Mucosa of stomach (tissue), 1 donor: Measurements from ENCODE around the gene GGACT.

Source experiments
- H3K27me3 ChIP-seq: one replicate; pipeline ENCODE4 v1.7.0; 2013; ENCODE audit warnings: mild to moderate bottlenecking, low read length; ENCODE audit not compliant: control insufficient read depth, insufficient read depth
- H3K36me3 ChIP-seq: one replicate; pipeline ENCODE4 v1.7.0; 2013; ENCODE audit warnings: low read length; ENCODE audit not compliant: control insufficient read depth, insufficient read depth
- H3K4me1 ChIP-seq: one replicate; pipeline ENCODE4 v1.7.0; 2013; ENCODE audit warnings: mild to moderate bottlenecking, low read length; ENCODE audit not compliant: control insufficient read depth, insufficient read depth
- H3K4me3 ChIP-seq: one replicate; pipeline ENCODE4 v1.7.0; 2013; ENCODE audit warnings: low read length
- H3K9ac ChIP-seq: one replicate; pipeline ENCODE4 v1.7.0; 2013; ENCODE audit warnings: mild to moderate bottlenecking, low read length, moderate library complexity
- H3K9me3 ChIP-seq: one replicate; pipeline ENCODE4 v1.7.0; 2013; ENCODE audit warnings: mild to moderate bottlenecking, low read length, moderate library complexity; ENCODE audit not compliant: control insufficient read depth
- donor health status: Pancreatic carcinoma.

The GGACT gene

DNA sequence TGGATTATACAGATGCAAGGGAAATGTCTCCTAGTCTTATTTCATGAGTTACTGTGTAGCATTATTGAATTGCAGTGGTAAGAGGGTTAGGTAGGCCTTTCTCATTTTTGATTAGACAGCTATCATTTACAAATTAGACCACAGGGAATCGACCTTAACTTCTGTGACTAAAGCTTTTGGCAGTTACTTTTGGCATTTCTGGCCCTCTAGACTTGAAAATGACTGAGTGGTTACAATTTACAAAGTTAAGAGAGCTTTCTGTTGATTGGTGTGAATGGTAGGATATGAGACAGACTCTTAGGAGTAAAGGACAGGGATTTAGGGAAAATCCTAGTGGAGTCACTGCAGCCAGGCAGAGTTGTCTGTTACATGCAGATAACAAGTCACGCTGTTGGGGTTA, 86.1 kb downstream of the GGACT start:
- Histone ChIP-seq H3K9ac (no peak overlapping the region), H3K27me3 (no peaks in the 10 kb centered on the region), H3K9me3 (no peaks in the 10 kb centered on the region), H3K4me1 (no peaks in the 10 kb centered on the region), H3K36me3 (no peaks in the 10 kb centered on the region), H3K4me3 (no peak overlapping the region)

DNA sequence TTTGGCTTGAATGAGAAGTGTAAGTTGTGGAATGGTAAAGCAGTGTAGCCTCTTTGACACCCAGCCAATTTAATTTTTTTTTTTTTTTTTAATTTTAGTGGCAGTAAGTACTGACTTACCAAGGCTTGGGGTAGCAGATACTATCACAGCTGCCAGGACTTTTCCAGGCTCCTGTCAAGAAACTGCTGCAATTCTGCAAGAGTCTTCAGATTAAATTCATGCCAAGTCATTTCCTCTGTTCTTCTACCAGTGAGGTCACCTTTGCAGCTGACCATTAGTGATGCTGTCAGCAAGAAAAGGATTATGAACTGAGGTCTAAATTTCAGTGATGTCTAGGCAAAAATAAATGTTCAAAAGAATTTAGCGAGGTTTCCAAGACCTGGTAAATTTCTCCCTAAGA, 91.2 kb downstream of the GGACT start:
- Histone ChIP-seq H3K9me3 (no peaks in the 10 kb centered on the region), H3K27me3 (no peaks in the 10 kb centered on the region), H3K4me1 (no peaks in the 10 kb centered on the region), H3K4me3 (no peak overlapping the region), H3K36me3 (no peaks in the 10 kb centered on the region), H3K9ac (no peak overlapping the region)

GRCh38 chr13:100495455-100495854, 93.1 kb downstream of the GGACT start:
- no peak overlapping the region for H3K9ac ChIP-seq
- H3K4me1 ChIP-seq, result peaks cover 4% of the 10 kb centered on the region
- H3K27me3 ChIP-seq, result no peaks in the 10 kb centered on the region
- H3K36me3 ChIP-seq, result no peaks in the 10 kb centered on the region
- no peaks in the 10 kb centered on the region for H3K9me3 ChIP-seq
- no peak overlapping the region for H3K4me3 ChIP-seq

DNA sequence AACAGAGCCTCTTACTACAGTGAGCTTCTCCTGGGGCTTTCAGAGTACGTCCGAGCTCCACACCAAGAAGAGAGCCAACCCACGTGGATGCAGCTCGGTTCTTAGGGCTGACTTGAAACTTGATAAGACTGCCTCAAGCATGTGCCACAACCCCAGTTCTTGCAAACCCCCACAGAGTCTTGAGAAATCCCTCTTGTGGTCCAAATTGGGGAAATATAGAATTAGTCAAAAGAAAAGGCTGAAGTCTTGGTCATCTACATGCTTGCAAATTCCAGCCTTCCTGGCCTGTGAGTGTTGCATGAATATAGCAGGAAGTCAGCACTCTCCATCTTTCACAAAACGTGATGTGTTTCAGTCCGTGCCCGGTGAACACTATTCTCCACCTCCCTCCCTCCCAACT, 95.2 kb downstream of the GGACT start:
- Histone ChIP-seq H3K36me3 (no peaks in the 10 kb centered on the region), H3K9ac (no peak overlapping the region), H3K4me1 (peaks cover 6% of the 10 kb centered on the region)

DNA sequence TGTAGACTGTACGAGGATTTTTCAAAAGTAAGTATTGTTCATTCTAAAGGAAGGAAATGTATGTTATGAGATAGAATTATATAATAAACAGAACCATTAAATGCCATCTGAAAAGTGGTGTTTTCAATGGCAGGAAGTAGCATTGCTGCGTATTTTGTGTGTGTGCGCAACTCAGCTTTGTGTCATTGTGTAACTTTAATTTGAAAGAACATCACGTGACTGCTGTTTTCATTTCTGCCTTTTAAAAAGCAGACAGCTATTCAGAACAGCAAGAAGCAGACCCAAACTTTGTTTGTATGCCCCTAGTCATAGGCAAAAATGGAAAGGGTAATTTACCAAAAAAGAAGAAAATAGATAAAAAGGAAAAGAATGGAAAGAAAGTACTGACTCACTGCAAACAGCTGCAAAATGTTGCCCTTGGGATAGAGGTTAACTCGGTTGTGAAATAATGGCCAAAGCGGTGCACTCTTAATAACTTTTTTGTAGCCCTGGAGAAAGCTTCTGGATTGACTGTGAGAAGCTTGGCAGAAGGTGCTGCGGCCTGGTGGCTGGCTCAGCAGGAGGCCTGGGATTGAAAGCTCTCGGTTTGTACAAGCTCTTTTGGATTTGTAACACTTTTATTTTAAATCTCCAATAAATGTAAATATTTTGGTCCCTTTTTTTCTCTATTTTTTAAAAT, 97.3 kb downstream of the GGACT start:
- Histone ChIP-seq H3K9ac (no peak overlapping the region), H3K27me3 (no peaks in the 10 kb centered on the region), H3K4me3 (no peak overlapping the region)

More for the DNA sequence above, 95.2 kb downstream of the GGACT start:
- H3K4me3 ChIP-seq, result no peak overlapping the region
- H3K27me3 ChIP-seq, result no peaks in the 10 kb centered on the region
- no peaks in the 10 kb centered on the region for H3K9me3 ChIP-seq

DNA sequence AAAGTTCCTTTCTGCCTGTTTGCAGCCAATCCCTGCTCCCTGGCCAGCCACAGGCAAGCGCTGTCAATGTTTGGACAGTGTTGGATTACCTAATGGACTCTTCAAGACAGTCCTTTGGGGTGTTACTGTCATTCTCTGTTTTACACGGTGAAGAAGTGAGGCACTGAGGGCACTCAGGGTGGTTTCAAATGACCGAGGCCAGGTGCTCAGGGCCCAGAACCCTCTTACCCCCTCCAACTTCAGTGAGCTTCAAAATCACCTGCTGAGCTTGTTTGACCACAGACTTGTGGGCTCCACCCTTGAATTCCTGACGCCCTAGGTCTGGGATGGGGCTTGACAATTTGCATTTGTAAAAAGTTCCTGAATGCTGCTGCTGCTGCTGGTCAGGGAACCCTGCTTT, 97.9 kb downstream of the GGACT start:
- no peaks in the 10 kb centered on the region for H3K27me3 ChIP-seq
- H3K9me3 ChIP-seq, result no peaks in the 10 kb centered on the region
- H3K4me1 ChIP-seq, result peaks cover 6% of the 10 kb centered on the region
- no peaks in the 10 kb centered on the region for H3K36me3 ChIP-seq
- H3K9ac ChIP-seq, result no peak overlapping the region
- no peak overlapping the region for H3K4me3 ChIP-seq

More for the DNA sequence above, 97.3 kb downstream of the GGACT start:
- Histone ChIP-seq H3K4me1 (peaks cover 6% of the 10 kb centered on the region), H3K36me3 (no peaks in the 10 kb centered on the region), H3K9me3 (no peaks in the 10 kb centered on the region)

- H3K27me3 ChIP-seq, result no peaks in the 10 kb centered on the region
Observed at GRCh38 chr13:100485265-100485664, 103.3 kb downstream of the GGACT start.

DNA sequence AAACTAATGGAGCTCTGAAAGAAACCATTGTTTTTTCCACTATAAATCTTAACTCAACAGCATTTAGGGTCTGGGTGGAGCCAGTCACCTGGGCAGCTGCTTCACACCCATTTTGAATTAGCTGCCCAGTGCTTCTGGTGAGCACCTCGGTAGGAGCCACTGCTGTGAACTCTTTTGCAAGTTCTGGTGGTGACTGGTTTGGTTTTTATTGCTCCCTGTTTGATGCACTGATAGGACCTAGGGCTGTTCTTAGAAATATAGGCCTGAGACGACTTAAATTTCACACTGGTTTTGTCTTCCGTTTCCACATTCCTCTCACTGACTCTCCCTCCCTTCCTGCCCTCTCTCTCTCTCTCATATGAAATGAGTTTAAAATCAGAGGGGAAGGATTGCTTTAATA, 103.9 kb downstream of the GGACT start:
- no peak overlapping the region for H3K9ac ChIP-seq
- H3K36me3 ChIP-seq, result no peaks in the 10 kb centered on the region
- no peak overlapping the region for H3K4me3 ChIP-seq
- H3K4me1 ChIP-seq, result no peaks in the 10 kb centered on the region
- H3K27me3 ChIP-seq, result no peaks in the 10 kb centered on the region
- no peaks in the 10 kb centered on the region for H3K9me3 ChIP-seq

More at GRCh38 chr13:100485265-100485664, 103.3 kb downstream of the GGACT start:
- Histone ChIP-seq H3K9me3 (no peaks in the 10 kb centered on the region), H3K36me3 (no peaks in the 10 kb centered on the region), H3K9ac (no peak overlapping the region), H3K4me3 (no peak overlapping the region), H3K4me1 (peaks cover under 1% of the 10 kb centered on the region)

DNA sequence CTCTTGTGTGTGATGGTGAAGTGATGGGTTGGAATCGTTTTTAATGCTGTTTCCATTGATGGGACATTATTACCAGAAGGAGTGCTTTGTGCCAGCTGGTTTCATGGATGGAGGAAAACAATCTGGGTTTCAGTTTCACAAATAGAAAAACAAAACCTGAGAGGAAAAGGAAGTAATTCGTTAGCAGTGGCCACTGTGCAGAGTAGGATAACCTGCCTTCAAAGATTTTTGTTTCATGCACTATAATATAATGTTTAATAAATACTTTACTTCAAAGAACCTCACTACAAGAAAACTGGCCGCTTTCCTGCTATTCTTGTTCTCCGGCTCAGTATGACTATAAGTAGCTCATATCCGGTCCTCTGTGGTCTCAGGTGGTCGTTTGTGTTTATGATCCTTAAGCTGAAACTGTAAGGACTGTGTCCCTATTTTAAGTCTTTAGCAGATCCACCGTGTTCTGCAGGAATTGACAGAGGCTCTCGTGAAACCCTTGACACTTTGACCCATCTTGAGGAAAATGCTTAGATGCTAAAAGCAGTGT, 104.7 kb downstream of the GGACT start:
- H3K36me3 ChIP-seq, result no peaks in the 10 kb centered on the region
- no peaks in the 10 kb centered on the region for H3K9me3 ChIP-seq
- H3K4me1 ChIP-seq, result no peaks in the 10 kb centered on the region
- no peaks in the 10 kb centered on the region for H3K27me3 ChIP-seq
- H3K9ac ChIP-seq, result no peak overlapping the region
- H3K4me3 ChIP-seq, result no peak overlapping the region

DNA sequence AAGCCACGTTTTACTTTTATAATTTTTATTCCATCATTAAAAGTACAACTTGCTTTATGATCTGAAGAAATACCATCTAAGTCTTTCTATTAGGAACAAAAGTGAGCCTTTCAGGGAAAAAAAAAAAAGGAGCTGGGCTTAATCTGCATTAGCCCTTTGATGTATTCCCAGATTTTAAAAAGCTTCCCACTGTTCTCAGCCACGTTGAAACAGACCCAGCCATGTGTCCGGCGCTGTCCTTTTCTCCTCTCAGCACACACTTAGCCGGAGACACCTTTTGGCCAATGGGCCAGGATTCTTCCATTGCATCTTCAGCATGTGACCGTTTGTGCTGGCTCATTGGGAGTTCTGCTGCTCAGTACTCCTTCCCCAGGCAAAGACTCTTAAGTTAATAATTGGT, 105.5 kb downstream of the GGACT start:
- no peaks in the 10 kb centered on the region for H3K4me1 ChIP-seq
- no peak overlapping the region for H3K4me3 ChIP-seq
- no peaks in the 10 kb centered on the region for H3K36me3 ChIP-seq
- H3K27me3 ChIP-seq, result no peaks in the 10 kb centered on the region
- no peaks in the 10 kb centered on the region for H3K9me3 ChIP-seq
- H3K9ac ChIP-seq, result no peak overlapping the region

- H3K9me3 ChIP-seq, result no peaks in the 10 kb centered on the region
- H3K4me1 ChIP-seq, result no peaks in the 10 kb centered on the region
- H3K27me3 ChIP-seq, result no peaks in the 10 kb centered on the region
- no peak overlapping the region for H3K4me3 ChIP-seq
- H3K36me3 ChIP-seq, result no peaks in the 10 kb centered on the region
- H3K9ac ChIP-seq, result no peak overlapping the region
Observed at GRCh38 chr13:100480676-100481075, 107.9 kb downstream of the GGACT start.
